ENCODE results near the gene ARID1B. TPM values are rescaled to one million over a fixed set of nuclear protein-coding genes. Genes with fewer than 3 reads are reported as not detected.

The ARID1B gene
- total and polyA plus RNA-seq, 7 donors: 8.1 to 61.1 (median 53.1) TPM

- Histone ChIP-seq H3K4me3 (no peak overlapping the region), H3K27ac (no peak overlapping the region), H3K4me1 (peaks cover 43% of the 10 kb centered on the region), H3K36me3 (ENCODE audit: insufficient read depth in 1 of 2, low read depth in 1 of 2) (no peaks in the 10 kb centered on the region), H3K27me3 (ENCODE audit: insufficient read depth in 3 of 3, low read length in 2 of 3) (no peaks in the 10 kb centered on the region), H3K9me3 (no peaks in the 10 kb centered on the region)
- peak in 3 of 4 donors; percentile 29 to 55 (median 49) for ATAC-seq
- WGBS, 3 donors: 66 to 74% (median 71%) methylated on average over 10 to 11 of the region's 11 CpGs
- TF ChIP-seq, protein P1, sequence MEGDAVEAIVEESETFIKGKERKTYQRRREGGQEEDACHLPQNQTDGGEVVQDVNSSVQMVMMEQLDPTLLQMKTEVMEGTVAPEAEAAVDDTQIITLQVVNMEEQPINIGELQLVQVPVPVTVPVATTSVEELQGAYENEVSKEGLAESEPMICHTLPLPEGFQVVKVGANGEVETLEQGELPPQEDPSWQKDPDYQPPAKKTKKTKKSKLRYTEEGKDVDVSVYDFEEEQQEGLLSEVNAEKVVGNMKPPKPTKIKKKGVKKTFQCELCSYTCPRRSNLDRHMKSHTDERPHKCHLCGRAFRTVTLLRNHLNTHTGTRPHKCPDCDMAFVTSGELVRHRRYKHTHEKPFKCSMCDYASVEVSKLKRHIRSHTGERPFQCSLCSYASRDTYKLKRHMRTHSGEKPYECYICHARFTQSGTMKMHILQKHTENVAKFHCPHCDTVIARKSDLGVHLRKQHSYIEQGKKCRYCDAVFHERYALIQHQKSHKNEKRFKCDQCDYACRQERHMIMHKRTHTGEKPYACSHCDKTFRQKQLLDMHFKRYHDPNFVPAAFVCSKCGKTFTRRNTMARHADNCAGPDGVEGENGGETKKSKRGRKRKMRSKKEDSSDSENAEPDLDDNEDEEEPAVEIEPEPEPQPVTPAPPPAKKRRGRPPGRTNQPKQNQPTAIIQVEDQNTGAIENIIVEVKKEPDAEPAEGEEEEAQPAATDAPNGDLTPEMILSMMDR (IDR thresholded peaks at IDR 0.05): no peak
- DNase-seq: peak in 1 of 2 donors; percentile 63
- intact Hi-C loops (cut with DNase I): loop anchor here in 1 of 2 donors (10.0 kb wide), 1 partner anchor 138 kb away; no protein-coding TSS in a partner anchor
Measured at GRCh38 chr6:156807028-156807427, 29.9 kb downstream of the ARID1B start.

DNA sequence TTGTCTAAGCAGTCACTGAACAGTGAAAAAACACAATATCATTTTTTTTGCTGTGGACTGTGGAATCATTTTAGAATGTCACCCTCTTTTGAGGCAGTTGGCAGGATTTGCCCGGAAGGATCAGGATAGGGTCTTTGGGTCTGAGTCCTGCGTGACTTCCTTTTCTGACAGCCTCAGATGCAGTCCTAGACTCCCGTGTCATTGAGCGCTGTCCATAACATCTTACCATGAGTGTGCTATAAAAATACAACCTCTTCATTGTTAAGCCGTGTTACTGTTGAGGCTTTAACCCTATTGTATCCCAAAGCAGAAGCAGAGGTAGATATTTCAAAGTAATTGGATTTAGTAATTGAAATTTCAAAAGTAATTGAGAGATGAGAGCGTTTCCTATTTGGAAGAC lies 30.6 kb downstream of the ARID1B start:
- Histone ChIP-seq H3K36me3 (ENCODE audit: insufficient read depth in 1 of 2, low read depth in 1 of 2) (no peaks in the 10 kb centered on the region), H3K4me3 (peak overlapping the region; percentile 26), H3K27ac (peak overlapping the region; percentile 51), H3K27me3 (ENCODE audit: insufficient read depth in 3 of 3, low read length in 2 of 3) (no peaks in the 10 kb centered on the region), H3K4me1 (peaks cover 36% of the 10 kb centered on the region), H3K9me3 (no peaks in the 10 kb centered on the region)
- no peak for DNase-seq
- intact Hi-C loops (cut with DNase I): loop anchor here in 1 of 2 donors (10.0 kb wide), 1 partner anchor 137 kb away; no protein-coding TSS in a partner anchor
- 37 to 52% (median 40%) methylated on average over 6 of the region's 6 CpGs for WGBS, 3 donors
- ATAC-seq: peak in 3 of 4 donors; percentile 63 to 73 (median 72)
- TF ChIP-seq, protein P1 (IDR thresholded peaks at IDR 0.05): no peak

DNA sequence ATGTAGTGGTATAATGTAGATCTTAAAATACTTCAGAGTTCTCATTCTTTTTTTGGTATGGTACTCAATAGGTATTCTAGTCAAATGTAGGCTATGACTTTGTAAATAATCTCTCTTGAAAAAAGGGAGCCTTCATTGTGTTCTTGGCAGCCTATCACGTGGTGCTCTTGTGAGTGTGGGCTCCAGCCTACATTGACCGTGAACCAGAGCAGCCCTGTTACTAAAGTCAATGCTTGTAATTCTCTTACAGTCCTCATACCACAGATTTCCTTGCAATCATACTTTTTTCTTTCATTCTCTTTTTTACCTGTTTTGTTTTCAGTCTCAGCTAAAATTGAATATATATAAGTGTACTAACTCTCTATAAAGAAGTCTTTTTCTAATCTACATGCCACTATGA lies 31.1 kb downstream of the ARID1B start:
- Histone ChIP-seq H3K4me3 (peak overlapping the region; percentile 26), H3K27ac (peak overlapping the region; percentile 51), H3K36me3 (ENCODE audit: insufficient read depth in 1 of 2, low read depth in 1 of 2) (no peaks in the 10 kb centered on the region), H3K27me3 (ENCODE audit: insufficient read depth in 3 of 3, low read length in 2 of 3) (no peaks in the 10 kb centered on the region), H3K4me1 (peaks cover 38% of the 10 kb centered on the region), H3K9me3 (no peaks in the 10 kb centered on the region)
- intact Hi-C loops (cut with DNase I): loop anchor here in 1 of 2 donors (10.0 kb wide), 1 partner anchor 137 kb away; no protein-coding TSS in a partner anchor
- TF ChIP-seq, protein P1 (IDR thresholded peaks at IDR 0.05): no peak
- ATAC-seq: peak; percentile 51 to 73 (median 64)
- 0 to 5% (median 4%) methylated on average over 2 of the region's 2 CpGs for WGBS, 3 donors
- no peak for DNase-seq

DNA sequence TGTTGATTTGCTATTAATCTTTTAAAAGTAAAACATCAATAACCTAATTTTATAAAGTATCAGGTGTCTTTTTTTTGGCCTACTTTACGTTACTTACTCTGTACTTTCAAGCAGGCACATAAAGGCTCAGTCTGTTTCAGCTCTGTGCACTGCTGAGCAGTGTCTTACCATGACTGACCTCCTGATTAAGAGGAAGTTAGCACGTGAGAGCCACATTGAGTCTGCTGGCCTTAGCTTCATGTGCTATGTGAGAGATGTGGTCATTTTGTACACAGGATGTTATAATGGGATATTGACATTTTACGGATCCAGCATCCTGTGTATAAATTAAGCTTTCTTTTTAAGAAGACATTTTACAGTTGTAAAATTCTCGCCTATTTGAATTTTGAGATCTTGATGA lies 31.9 kb downstream of the ARID1B start:
- peak overlapping the region; percentile 51 for H3K27ac ChIP-seq

More for the DNA sequence above, 31.9 kb downstream of the ARID1B start:
- H3K4me1 ChIP-seq: peaks cover 44% of the 10 kb centered on the region
- 15 to 48% (median 25%) methylated on average over 4 of the region's 4 CpGs for WGBS, 3 donors
- H3K9me3 ChIP-seq: no peaks in the 10 kb centered on the region
- ATAC-seq (peak; percentile 68 to 87 (median 84)), DNase-seq (no peak)
- intact Hi-C loops (cut with DNase I): loop anchor here in 1 of 2 donors (10.0 kb wide), 1 partner anchor 136 kb away; no protein-coding TSS in a partner anchor
- no peak overlapping the region for H3K4me3 ChIP-seq
- no peaks in the 10 kb centered on the region for H3K36me3 ChIP-seq (ENCODE audit: insufficient read depth in 1 of 2, low read depth in 1 of 2)
- TF ChIP-seq, protein P1 (IDR thresholded peaks at IDR 0.05): no peak
- no peaks in the 10 kb centered on the region for H3K27me3 ChIP-seq (ENCODE audit: insufficient read depth in 3 of 3, low read length in 2 of 3)
